ENCODE data around the gene KRT73.

The KRT73 gene

GRCh38 chr12:52655251-52655650 is 36.9 kb upstream of the KRT73 start:
- Mint-ChIP-seq H3K36me3 (ENCODE audit: low read depth) (no peaks in the 10 kb centered on the region), H3K4me3 (no peak overlapping the region), H3K4me1 (ENCODE audit: low read depth) (peaks cover 2% of the 10 kb centered on the region), H3K27ac (no peak overlapping the region), H3K27me3 (ENCODE audit: low read depth) (peaks cover 54% of the 10 kb centered on the region), H3K9me3 (no peaks in the 10 kb centered on the region)

GRCh38 chr12:52651726-52652261 is 33.4 kb upstream of the KRT73 start, which contains the start of gene KRT2:
KRT2 (minus strand) TSS chr12:52652211; CDS start chr12:52652142, 69 bp downstream.
- H3K27ac Mint-ChIP-seq, result no peak within 1 kb of the TSS
- no peak within 1 kb of the TSS for H3K4me3 Mint-ChIP-seq
- H3K9me3 Mint-ChIP-seq, result no peaks in the 10 kb centered on the region
- H3K27me3 Mint-ChIP-seq (ENCODE audit: low read depth), result peaks cover 40% of the 10 kb centered on the region
- H3K36me3 Mint-ChIP-seq (ENCODE audit: low read depth), result no peaks in the 10 kb centered on the region
- peaks cover 15% of the 10 kb centered on the region for H3K4me1 Mint-ChIP-seq (ENCODE audit: low read depth)

DNA sequence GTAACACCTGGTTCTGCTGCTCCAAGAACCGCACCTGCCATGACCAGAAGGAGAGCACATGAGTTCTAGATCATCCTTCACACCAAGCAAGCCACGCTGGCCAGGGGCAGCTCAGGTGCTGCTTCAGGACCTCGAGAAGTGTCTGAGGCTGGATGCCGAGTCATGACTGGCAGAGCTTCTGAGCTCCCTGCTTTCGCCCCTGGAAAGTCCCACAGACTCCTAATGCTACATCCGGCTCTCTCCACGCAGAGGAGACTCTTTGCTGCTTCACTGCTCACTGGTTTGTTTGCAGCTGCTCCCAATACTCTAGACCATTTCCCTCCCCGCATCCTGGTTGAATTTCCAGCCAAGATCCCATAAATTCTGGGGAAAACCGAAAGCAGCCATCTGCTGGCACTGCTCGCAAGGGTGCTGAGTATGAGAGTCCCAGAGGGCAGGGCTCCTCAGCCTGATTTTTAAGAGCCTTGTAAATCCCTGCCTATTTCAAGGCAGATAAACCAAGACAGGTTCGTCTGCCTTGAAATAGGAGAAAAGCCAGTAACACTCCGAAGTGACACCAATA is 32.2 kb upstream of the KRT73 start:
- Mint-ChIP-seq H3K4me1 (ENCODE audit: low read depth) (peaks cover 27% of the 10 kb centered on the region), H3K27me3 (ENCODE audit: low read depth) (peaks cover 31% of the 10 kb centered on the region), H3K4me3 (no peak overlapping the region), H3K36me3 (ENCODE audit: low read depth) (peaks cover 1% of the 10 kb centered on the region), H3K9me3 (no peaks in the 10 kb centered on the region), H3K27ac (no peak overlapping the region)

DNA sequence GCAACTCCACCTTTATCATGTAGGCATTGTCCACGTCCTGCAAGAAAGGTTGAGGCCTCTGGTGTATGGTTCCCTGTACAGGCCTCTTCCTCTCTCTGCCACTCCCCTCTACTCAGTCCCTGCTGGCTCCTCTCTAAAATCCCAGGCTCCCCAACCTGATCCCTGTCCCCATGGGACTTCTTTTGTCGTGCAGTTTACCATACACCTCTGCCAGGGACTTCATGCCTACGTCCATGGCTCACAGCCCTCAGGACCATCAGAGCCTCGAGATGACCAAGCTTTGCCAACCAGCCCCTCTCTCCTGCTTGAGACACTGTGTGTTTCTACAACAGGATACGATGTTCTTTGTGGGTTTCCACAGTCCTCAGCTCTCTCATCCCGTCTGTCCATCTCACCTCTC is 30.7 kb upstream of the KRT73 start:
- H3K4me1 Mint-ChIP-seq (ENCODE audit: low read depth), result peaks cover 38% of the 10 kb centered on the region
- H3K27ac Mint-ChIP-seq, result no peak overlapping the region

GRCh38 chr12:52648012-52648550 is 29.7 kb upstream of the KRT73 start:
- no peak overlapping the region for H3K27ac Mint-ChIP-seq
- peaks cover 13% of the 10 kb centered on the region for H3K27me3 Mint-ChIP-seq (ENCODE audit: low read depth)
- H3K4me3 Mint-ChIP-seq, result no peak overlapping the region
- H3K4me1 Mint-ChIP-seq (ENCODE audit: low read depth), result peaks cover 40% of the 10 kb centered on the region
- H3K9me3 Mint-ChIP-seq, result peaks cover 9% of the 10 kb centered on the region
- peaks cover 7% of the 10 kb centered on the region for H3K36me3 Mint-ChIP-seq (ENCODE audit: low read depth)

More for the DNA sequence above, 30.7 kb upstream of the KRT73 start:
- Mint-ChIP-seq H3K9me3 (peaks cover 9% of the 10 kb centered on the region), H3K36me3 (ENCODE audit: low read depth) (peaks cover 7% of the 10 kb centered on the region), H3K4me3 (no peak overlapping the region), H3K27me3 (ENCODE audit: low read depth) (peaks cover 20% of the 10 kb centered on the region)

- Mint-ChIP-seq H3K4me3 (no peak overlapping the region), H3K27me3 (ENCODE audit: low read depth) (peaks cover 10% of the 10 kb centered on the region), H3K9me3 (peaks cover 9% of the 10 kb centered on the region), H3K27ac (no peak overlapping the region), H3K4me1 (ENCODE audit: low read depth) (peaks cover 39% of the 10 kb centered on the region), H3K36me3 (ENCODE audit: low read depth) (peaks cover 7% of the 10 kb centered on the region)
Observed at GRCh38 chr12:52647601-52648000, 29.2 kb upstream of the KRT73 start.

DNA sequence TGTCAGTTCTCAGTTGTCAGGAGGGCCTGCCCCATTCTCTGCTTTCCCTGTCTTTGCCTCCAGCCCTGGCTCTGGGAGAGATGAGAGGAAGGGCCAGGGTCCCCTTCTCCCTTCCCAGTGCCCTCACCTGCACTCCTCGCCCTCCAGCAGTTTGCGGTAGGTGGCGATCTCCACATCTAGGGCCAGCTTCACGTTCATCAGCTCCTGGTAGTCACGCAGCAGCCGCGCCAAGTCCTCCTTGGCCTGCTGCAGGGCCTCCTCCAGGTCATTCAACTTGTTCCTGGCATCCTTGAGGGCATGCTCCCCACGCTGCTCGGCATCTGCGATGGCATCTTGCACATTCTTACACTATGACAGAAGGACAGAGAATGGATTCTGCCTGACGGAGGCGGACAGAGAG is 28.3 kb upstream of the KRT73 start:
- peaks cover 7% of the 10 kb centered on the region for H3K36me3 Mint-ChIP-seq (ENCODE audit: low read depth)
- H3K27me3 Mint-ChIP-seq (ENCODE audit: low read depth), result peaks cover under 1% of the 10 kb centered on the region
- peaks cover 9% of the 10 kb centered on the region for H3K9me3 Mint-ChIP-seq
- peak overlapping the region; percentile 98 for H3K27ac Mint-ChIP-seq
- H3K4me3 Mint-ChIP-seq, result no peak overlapping the region
- peaks cover 44% of the 10 kb centered on the region for H3K4me1 Mint-ChIP-seq (ENCODE audit: low read depth)

DNA sequence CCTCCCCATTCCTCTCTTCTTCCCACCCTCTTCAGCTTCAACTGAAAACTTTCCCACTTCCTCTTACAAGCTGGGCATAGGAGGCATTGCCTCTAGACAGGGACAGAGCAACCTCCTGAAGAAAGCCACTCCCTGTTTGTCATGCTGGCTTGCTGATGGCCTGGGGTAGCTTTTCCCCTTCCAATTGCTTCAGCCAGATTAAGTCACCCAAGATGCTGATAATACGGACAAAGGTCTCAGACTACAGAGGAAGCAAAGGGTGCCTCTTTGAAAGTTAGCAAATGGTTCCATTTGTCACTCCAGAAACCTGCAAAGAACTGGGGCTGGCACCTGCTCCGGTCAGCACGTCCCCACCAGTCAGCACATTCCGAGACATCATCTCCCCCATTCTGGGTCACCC is 27.6 kb upstream of the KRT73 start:
- peak overlapping the region; percentile 52 for H3K4me3 Mint-ChIP-seq
- H3K27me3 Mint-ChIP-seq (ENCODE audit: low read depth), result peaks cover 4% of the 10 kb centered on the region
- peaks cover 49% of the 10 kb centered on the region for H3K4me1 Mint-ChIP-seq (ENCODE audit: low read depth)

GRCh38 chr12:52645120-52645761 is 26.9 kb upstream of the KRT73 start:
- Mint-ChIP-seq H3K27ac (peak overlapping the region; percentile 98), H3K4me3 (peak overlapping the region; percentile 57), H3K36me3 (ENCODE audit: low read depth) (peaks cover 7% of the 10 kb centered on the region), H3K27me3 (ENCODE audit: low read depth) (peaks cover 9% of the 10 kb centered on the region), H3K9me3 (peaks cover 9% of the 10 kb centered on the region), H3K4me1 (ENCODE audit: low read depth) (peaks cover 50% of the 10 kb centered on the region)

More for the DNA sequence above, 27.6 kb upstream of the KRT73 start:
- H3K36me3 Mint-ChIP-seq (ENCODE audit: low read depth), result peaks cover 7% of the 10 kb centered on the region
- H3K27ac Mint-ChIP-seq, result peak overlapping the region; percentile 98
- peaks cover 9% of the 10 kb centered on the region for H3K9me3 Mint-ChIP-seq

DNA sequence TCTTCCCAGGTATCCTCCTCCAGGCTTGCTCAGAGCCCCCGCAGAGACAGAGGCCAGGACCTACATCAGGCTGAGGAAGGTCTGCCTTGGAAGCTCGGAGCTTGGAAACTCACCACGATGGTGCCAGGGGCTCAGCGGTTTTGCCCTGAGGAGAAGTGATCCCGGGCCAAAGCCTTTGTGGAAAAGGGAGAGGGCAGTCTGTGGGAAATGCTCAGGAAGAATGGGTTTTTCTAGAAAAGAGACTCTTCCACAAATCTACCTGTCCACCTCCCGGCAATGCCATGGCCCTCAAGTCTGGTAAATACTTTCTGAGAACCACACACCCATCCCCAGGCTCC is 25.7 kb upstream of the KRT73 start:
- peaks cover 7% of the 10 kb centered on the region for H3K36me3 Mint-ChIP-seq (ENCODE audit: low read depth)
- no peak overlapping the region for H3K4me3 Mint-ChIP-seq
- peaks cover 46% of the 10 kb centered on the region for H3K4me1 Mint-ChIP-seq (ENCODE audit: low read depth)
- H3K27ac Mint-ChIP-seq, result no peak overlapping the region
- peaks cover 9% of the 10 kb centered on the region for H3K9me3 Mint-ChIP-seq
- peaks cover 15% of the 10 kb centered on the region for H3K27me3 Mint-ChIP-seq (ENCODE audit: low read depth)

DNA sequence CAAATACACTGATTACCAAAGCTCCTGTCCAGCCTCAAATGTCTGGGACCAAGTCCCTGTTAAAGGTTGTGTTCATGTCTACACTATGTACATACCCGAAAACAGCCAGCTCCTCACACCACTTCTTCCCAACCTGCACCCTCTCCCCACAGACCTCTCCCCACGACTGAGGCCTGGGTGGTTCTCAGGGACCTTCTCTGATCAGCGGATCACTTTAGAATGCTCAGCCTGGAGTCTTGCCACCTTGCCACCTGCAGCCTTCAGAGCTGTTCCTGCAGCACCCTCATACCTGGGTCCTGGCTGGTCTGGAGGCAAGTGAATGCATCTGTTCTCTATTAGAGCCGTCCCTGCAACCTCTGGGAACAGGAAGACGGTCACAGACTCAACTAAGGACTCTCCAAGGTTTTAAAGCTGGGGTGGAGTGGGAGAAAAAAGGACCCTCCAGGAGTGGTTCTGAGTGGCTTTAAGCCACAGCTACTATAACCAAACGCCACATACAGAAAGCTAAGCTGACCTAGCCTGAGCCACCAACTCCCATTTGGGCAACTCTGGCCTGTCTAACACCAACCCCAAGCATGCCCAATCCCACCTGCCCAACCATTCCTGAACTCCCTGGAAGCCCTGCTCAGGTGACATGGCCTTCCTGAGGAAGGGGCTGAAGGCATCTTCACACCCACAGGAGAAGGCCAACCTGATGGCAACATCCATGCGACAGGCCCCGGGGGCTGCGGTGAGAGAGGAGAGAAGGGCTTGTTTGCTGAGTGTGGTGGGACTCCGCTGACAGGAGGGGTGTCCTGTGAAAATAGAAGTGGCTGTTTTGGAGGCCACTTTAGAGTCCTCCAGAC is 25.1 kb upstream of the KRT73 start:
- H3K4me3 Mint-ChIP-seq, result no peak overlapping the region
- peaks cover 9% of the 10 kb centered on the region for H3K9me3 Mint-ChIP-seq
- H3K27ac Mint-ChIP-seq, result no peak overlapping the region
- H3K36me3 Mint-ChIP-seq (ENCODE audit: low read depth), result peaks cover 7% of the 10 kb centered on the region
- H3K4me1 Mint-ChIP-seq (ENCODE audit: low read depth), result peaks cover 43% of the 10 kb centered on the region
- peaks cover 21% of the 10 kb centered on the region for H3K27me3 Mint-ChIP-seq (ENCODE audit: low read depth)

DNA sequence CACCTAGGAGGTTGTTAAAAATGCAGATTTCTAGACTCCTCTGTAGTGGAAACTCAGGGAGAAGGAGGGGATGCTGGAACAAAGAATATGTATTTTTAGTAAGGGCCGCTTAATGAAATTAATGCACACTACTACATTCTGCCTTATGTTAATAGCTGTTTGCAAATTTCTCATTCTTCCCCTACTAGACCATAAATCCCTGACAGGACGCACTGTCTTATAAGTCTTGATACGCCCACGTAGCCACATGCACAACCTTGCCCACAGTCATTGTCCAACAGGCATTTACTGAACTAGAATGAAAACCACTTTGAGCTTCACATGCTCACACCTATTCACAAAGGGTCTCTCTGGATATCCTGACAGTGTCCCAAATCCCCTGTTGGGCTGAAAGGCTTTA is 23.1 kb upstream of the KRT73 start:
- H3K4me3 Mint-ChIP-seq, result no peak overlapping the region
- H3K27me3 Mint-ChIP-seq (ENCODE audit: low read depth), result peaks cover 30% of the 10 kb centered on the region
- peaks cover 7% of the 10 kb centered on the region for H3K36me3 Mint-ChIP-seq (ENCODE audit: low read depth)
- peaks cover 9% of the 10 kb centered on the region for H3K9me3 Mint-ChIP-seq
- H3K27ac Mint-ChIP-seq, result no peak overlapping the region
- H3K4me1 Mint-ChIP-seq (ENCODE audit: low read depth), result peaks cover 34% of the 10 kb centered on the region

DNA sequence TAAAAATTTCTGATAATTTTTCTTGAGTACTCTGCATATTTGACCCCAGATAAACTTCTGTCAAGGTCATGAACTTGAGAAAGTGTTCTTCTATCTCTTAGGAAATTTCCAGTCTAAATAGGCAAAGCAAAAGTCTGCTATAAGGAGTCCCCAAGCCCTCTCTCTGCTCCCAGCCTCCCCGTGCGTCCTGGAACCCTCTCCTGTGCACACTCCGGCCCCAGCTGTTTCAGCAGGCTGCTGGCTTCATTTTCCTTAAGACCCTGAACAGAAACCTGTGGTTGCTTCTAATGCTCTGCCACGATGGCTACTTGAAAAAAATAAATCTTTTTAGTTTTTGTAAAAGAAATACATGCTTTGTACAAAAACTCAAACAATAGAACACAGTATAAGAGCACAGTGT is 18.9 kb upstream of the KRT73 start:
- H3K4me3 Mint-ChIP-seq, result no peak overlapping the region
- no peaks in the 10 kb centered on the region for H3K36me3 Mint-ChIP-seq (ENCODE audit: low read depth)
- H3K27ac Mint-ChIP-seq, result no peak overlapping the region
- no peaks in the 10 kb centered on the region for H3K9me3 Mint-ChIP-seq
- H3K27me3 Mint-ChIP-seq (ENCODE audit: low read depth), result peaks cover 30% of the 10 kb centered on the region
- H3K4me1 Mint-ChIP-seq (ENCODE audit: low read depth), result peaks cover 25% of the 10 kb centered on the region

DNA sequence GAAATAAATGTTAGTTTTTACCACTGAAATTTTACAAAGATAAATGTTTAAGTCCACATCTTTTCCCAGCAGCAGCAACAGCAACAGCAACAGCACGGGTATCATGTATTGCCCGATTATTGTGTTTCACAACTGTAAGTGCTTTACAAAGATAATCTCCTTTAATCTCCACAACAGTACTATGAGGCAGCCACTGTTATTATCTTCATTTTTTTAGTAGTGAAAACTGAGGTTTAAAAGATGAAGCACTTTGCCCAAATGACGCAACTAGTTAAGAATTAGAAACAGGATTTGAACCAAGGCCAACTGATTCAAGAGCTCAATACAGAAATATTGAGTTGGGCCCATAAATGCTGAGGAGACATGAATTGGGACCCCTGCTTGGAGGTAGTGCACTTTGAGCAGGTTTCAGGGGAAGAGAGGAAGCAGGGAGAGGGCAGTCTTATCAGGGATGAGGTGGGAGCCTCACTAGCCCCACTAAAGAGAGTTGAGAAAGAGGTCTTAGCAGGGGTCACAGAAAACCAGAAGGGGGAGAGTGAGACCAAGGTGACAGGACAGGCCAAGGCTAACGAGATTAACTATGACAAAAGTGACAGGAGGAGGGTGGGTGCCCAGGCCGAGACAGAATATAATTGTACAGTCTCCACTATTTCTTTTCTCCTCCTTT is 18.4 kb upstream of the KRT73 start:
- Mint-ChIP-seq H3K36me3 (ENCODE audit: low read depth) (no peaks in the 10 kb centered on the region), H3K4me3 (no peak overlapping the region), H3K27ac (no peak overlapping the region), H3K9me3 (no peaks in the 10 kb centered on the region), H3K4me1 (ENCODE audit: low read depth) (peaks cover 21% of the 10 kb centered on the region), H3K27me3 (ENCODE audit: low read depth) (peaks cover 30% of the 10 kb centered on the region)
